H1 (cell line): ENCODE data around the gene ACTL10. TPM values are rescaled to one million over a fixed set of nuclear protein-coding genes. Genes with fewer than 3 reads are reported as not detected.

Source experiments
- NANOG ChIP-seq: IDR thresholded peaks from 2 replicates; pipeline ENCODE4 v1.6.1; 2011; ENCODE audit warnings: low read length, low read depth, mild to moderate bottlenecking, inconsistent platforms; ENCODE audit not compliant: insufficient read depth, poor library complexity, severe bottlenecking
- polyA plus RNA-seq, 7 experiments: library from polyadenylated mRNA; depleted of rRNA in 3 of 7; stranded (reverse) in 5 of 7; unstranded in 2 of 7; fragments of >200 nt in 5 of 7; fragments of 200-250 nt in 2 of 7; gene quantifications; 1 replicate in 5 of 7; 2 replicates in 1 of 7; 4 replicates in 1 of 7; pipeline versions ENCODE4 v1.2.1 to v1.2.3, GENCODE V29; 2011 to 2013; ENCODE audit warnings: missing spikeins in 2 of 7, mixed read lengths in 2 of 7
- total RNA-seq: library from RNA; stranded (reverse); fragmentation: NEBNext Ultra II Directional; extraction: Animal tissue kit (Norgen Biotek cat#: 25700); gene quantifications from 2 replicates; pipeline ENCODE4 v1.2.1, GENCODE V29; 2021

ACTL10 gene
- total and polyA plus RNA-seq, 2 of the 8 experiments (the other 6 are each of a cell fraction or from before 2014, with no cell fraction given): 0.26 TPM; not detected in 1

DNA sequence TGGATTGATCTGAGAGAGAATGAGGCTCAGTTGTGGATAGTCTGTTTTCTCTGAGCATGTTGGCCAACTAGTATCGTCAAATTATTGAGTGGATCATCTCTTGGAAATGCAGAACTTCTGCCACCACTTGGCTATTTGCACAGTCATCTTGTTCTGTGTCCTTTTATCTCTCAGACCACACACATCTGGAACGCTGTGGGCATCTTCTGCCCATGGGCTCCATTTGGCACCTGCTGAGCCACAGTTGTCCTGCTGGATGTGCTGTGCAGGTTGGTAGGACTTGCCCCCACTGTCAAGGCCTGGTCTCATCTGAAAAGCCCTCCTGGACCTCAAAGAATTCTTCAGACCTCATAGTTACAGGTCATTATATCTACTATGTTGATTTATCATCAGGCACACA, 21.3 kb upstream of the ACTL10 start (continued):
- no peak for TF ChIP-seq NANOG
- TF ChIP-seq, all 59 proteins: peak for 0
